ENCODE measurements around the gene KCNMA1.
A peak's percentile ranks its signal among the peaks of the same experiment; 100 is the strongest.
"Not testable (repeated sequence)": the region's sequence is repeated elsewhere in the genome, so short reads cannot be mapped to it uniquely, and the experiment has no call there.

KCNMA1 gene

GRCh38 chr10:77355844-77356243 is 281.8 kb downstream of the KCNMA1 start:
- no peak overlapping the region for H3K4me3 ChIP-seq (ENCODE audit: low read length)
- DNase-seq (ENCODE audit: low read depth, low spot score): no peak

DNA sequence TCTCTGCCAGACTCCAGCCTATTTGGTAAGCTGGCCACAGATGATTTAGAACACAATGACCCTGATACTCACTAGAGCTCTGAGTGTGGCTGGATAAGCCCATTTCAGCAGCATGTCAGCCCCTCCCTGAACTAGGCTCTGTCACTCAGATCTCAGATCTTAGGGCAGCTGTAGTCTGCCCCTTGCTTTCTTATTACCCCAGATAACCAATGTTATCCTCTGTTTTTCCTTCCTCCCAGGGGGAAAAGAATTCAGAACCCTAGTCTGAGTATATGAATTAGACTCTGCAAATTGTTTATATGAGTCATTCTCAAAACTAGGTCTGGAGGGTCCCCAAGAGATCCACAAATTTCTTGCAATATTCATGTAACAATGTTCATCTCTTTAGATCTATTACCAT is 286.2 kb downstream of the KCNMA1 start:
- no peak for DNase-seq (ENCODE audit: low read depth, low spot score)
- no peak overlapping the region for H3K4me3 ChIP-seq (ENCODE audit: low read length)

DNA sequence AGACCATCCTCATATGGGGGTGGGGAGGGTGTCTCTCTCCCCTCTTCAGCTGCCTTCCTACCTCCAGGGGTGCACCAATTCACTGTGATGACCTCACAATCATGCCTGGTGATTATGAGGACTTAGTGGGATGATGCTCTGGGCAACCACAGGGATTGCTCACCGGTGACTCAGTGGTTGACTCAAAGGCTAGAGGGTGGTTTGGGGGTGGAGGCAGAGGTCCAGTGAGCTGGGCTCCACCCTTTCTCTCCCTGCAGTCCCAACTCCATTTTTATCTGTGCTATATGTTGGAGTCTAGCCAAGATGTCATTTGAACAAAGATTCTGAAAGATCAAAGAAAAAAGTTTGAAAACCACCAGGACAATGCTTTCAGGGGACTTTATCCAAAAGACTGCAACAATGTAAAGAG is 286.9 kb downstream of the KCNMA1 start:
- no peak overlapping the region for H3K4me3 ChIP-seq (ENCODE audit: low read length)
- DNase-seq (ENCODE audit: low read depth, low spot score): no peak

DNA sequence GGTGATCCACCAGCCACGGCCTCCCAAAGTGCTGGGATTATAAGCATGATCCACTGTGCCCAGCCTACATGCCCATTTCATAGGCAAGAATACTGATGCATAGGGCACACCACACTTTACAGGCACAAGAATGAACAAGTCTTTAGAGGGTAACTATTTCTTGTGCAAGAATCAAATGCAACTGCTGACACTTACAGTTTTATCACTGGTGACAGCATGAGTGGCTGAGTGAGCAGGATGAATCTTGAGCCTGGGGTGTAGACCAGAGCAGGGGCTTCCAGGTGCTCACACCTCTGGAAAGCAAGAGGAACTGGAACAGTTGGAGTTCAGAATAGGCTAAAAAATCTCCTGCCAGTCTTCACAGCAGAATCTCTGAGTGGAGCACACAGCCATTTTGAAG is 287.5 kb downstream of the KCNMA1 start:
- no peak for DNase-seq (ENCODE audit: low read depth, low spot score)
- no peak overlapping the region for H3K4me3 ChIP-seq (ENCODE audit: low read length)

- no peak for DNase-seq (ENCODE audit: low read depth, low spot score)
- no peak overlapping the region for H3K4me3 ChIP-seq (ENCODE audit: low read length)
These were observed 288.4 kb downstream of the KCNMA1 start for GRCh38 chr10:77349226-77349625.

DNA sequence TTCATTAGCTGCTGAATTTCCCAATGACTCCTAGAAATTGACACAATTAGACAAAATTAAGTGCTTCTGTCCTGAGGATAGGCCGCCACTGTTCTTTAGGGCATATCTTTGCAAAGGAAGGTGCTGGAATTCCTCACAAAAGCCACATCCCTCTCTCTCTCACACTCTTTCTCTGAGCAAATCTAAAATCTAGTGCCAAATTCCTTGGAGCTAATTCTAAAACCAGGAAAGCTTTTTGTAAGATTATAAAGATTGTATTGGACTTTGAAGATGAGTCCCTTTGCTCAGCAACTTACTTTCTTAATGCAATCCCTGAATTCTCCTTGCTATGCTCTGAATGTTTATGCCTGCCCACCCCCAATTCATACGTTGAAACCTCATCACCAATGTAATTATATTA is 288.9 kb downstream of the KCNMA1 start:
- no peak for DNase-seq (ENCODE audit: low read depth, low spot score)
- no peak overlapping the region for H3K4me3 ChIP-seq (ENCODE audit: low read length)

DNA sequence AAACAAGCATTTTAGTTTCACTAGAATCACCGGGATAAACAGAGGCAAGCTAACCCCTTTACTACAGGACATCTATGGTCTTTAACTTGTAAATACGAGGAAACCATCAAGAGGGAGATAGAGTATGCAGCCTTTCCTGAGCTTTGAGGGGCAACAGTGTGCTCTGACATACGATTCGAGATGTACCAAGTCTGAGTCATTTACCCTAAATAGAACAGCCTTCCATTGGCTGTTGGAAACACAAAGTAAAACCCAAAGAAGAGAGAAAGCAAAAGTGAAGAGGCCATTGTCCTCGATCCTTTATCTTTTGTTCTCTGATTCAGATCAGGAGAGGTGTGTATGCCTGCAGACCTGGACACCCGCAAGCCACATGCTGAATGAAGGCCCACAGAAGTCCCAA is 289.5 kb downstream of the KCNMA1 start:
- H3K4me3 ChIP-seq (ENCODE audit: low read length): no peak overlapping the region
- no peak for DNase-seq (ENCODE audit: low read depth, low spot score)

DNA sequence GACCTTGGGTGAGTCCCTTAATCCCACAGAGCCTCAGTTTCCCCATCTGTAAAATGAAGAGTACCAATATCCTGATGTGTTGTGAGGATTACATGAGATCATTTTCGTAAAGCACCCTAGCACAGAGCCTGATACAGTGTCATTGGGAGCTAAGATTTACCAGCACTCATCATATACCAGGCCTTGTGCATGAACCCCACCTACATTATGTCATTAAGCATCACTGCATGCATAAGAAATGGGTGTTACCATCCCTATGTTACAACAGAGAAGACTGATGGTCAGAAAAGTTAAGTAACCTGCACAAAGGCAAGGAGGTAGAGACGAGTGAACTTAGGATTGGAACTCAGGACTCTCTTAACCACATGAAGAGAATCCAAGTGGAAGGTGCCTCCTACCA is 290.6 kb downstream of the KCNMA1 start:
- no peak overlapping the region for H3K4me3 ChIP-seq (ENCODE audit: low read length)
- no peak for DNase-seq (ENCODE audit: low read depth, low spot score)

DNA sequence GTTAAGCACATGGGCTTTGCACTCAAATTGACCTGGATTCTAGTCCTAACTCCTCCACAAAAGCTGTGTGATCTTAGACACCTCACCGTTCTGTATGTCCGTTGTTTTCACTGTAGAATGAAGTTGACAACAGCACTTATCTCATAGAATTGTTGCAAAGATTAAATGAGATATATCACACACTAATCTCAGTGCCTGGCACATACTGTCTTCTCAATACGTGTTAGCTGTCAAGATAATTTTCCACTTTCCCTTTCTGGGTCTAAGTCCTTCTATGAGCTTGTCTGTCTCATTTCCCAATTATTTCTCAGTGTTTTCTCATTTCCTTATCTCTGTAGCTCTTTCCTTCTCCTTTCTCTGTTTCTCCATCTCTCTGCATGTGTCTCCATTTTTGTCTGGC is 296.6 kb downstream of the KCNMA1 start:
- DNase-seq (ENCODE audit: low read depth, low spot score): no peak
- no peak overlapping the region for H3K4me3 ChIP-seq (ENCODE audit: low read length)

DNA sequence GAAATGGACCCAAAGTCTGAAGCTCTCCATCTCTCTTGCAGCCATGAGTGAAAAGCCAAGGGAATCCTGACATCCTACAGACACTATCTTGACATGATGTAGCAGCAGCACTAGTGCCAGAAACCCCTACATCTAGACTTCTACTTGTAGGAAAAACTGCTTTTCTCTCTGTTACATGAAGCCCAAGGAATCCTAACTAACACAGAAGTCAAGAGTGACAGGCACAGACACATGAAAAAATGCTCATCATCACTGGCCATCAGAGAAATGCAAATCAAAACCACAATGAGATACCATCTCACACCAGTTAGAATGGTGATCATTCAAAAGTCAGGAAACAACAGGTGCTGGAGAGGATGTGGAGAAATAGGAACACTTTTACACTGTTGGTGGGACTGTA is 297.7 kb downstream of the KCNMA1 start:
- not testable (repeated sequence) for DNase-seq (ENCODE audit: low read depth, low spot score); H3K4me3 ChIP-seq (ENCODE audit: low read length)

DNA sequence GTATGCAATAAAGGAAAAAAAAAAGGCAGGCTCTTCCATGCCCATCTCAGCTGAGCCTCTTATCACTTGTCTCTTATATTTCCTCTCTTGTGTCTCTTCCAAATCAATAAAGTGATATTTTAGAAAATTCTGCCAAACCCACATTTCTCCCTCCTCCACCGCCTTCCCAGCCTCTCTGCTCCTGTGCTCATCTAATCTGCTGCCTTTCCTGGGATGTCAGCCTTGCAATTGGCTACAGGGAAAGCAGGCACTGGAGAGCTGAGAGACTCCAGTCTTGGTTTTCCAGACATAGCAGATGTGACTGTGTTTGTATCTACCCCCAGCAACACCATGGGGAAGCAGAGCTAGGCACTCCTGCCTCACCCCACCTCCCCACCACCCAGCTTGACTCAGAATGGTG is 298.4 kb downstream of the KCNMA1 start:
- no peak overlapping the region for H3K4me3 ChIP-seq (ENCODE audit: low read length)
- no peak for DNase-seq (ENCODE audit: low read depth, low spot score)

- no peak for DNase-seq (ENCODE audit: low read depth, low spot score)
- H3K4me3 ChIP-seq (ENCODE audit: low read length): no peak overlapping the region
These were observed 299.5 kb downstream of the KCNMA1 start for GRCh38 chr10:77338143-77338542.

DNA sequence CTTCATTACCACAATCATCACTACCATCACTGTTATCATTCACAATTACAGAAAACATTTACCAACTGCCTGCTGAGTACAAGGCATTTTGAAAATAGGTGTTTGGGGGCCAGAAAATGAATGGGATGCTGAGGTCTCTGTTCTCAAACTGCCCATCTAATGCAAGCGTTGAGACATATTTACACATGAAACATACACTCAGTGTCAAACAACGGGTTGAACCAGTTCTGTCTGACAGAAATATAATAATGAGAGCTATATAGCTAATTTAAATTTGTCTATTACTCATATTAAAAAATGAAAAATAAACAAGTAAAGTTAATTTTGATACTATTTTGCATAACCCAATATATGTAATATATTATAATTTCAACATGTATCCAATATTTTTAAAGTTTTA is 303.1 kb downstream of the KCNMA1 start:
- no peak for DNase-seq (ENCODE audit: low read depth, low spot score)
- no peak overlapping the region for H3K4me3 ChIP-seq (ENCODE audit: low read length)

DNA sequence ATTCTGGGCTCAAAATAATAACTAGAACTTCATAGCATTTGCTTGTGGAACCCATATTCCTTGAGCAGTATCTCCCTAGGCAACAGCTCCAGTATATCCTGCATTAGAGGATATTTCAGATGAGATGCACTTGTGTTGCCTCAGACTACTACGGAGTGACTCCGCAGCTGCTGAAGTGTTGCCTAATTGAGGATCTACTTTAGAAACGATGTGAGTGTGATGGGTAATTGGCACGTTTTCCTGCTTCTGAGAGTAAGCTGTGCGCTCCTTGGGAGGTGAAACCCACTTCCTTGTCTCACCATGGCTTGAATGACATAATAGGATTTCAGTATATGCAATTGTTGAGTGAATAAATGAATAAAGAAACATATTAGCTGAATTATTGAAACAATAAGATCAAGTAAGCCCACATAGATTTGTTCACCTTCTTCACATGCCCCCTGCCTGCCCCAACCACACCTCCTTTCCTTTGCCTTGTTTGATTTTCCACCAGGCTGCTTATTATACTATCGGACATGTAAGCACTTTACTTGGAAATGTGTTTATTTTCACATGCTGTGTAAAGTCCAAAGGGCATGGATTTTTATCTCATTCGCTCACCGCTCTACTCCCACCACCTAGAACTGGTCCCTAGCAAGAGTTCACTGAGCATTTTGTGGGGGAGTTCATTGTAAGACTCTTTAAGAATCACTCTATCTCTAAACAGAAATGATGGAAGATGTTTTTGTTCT is 303.8 kb downstream of the KCNMA1 start:
- H3K4me3 ChIP-seq (ENCODE audit: low read length): no peak overlapping the region
- no peak for DNase-seq (ENCODE audit: low read depth, low spot score)

GRCh38 chr10:77332256-77332655 is 305.4 kb downstream of the KCNMA1 start:
- no peak for DNase-seq (ENCODE audit: low read depth, low spot score)
- no peak overlapping the region for H3K4me3 ChIP-seq (ENCODE audit: low read length)

- DNase-seq (ENCODE audit: low read depth, low spot score): peak; percentile 29
- H3K4me3 ChIP-seq (ENCODE audit: low read length): no peak overlapping the region
These were observed 309.3 kb downstream of the KCNMA1 start for GRCh38 chr10:77328272-77328816.

GRCh38 chr10:77325233-77325537 is 312.4 kb downstream of the KCNMA1 start:
- DNase-seq (ENCODE audit: low read depth, low spot score): no peak
- no peak overlapping the region for H3K4me3 ChIP-seq (ENCODE audit: low read length)

DNA sequence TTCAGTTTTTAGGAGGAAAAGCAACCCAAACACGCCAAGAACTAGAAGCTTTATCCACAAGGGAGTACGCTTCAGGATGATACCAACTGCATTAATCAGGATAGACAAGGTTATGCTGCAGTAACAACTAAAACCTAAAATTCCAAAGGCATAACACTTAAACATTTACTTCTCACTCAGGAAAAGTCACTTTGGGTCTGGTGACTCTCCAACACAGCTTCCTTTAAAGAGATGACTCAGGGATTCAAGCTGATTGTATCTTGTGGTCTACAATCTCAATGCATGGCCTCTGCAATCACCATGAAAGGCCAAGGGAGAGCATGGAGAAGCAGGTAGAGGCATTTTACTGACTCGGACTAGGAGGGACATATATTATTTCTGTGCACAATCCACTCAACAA is 315.8 kb downstream of the KCNMA1 start:
- no peak for DNase-seq (ENCODE audit: low read depth, low spot score)
- no peak overlapping the region for H3K4me3 ChIP-seq (ENCODE audit: low read length)

DNA sequence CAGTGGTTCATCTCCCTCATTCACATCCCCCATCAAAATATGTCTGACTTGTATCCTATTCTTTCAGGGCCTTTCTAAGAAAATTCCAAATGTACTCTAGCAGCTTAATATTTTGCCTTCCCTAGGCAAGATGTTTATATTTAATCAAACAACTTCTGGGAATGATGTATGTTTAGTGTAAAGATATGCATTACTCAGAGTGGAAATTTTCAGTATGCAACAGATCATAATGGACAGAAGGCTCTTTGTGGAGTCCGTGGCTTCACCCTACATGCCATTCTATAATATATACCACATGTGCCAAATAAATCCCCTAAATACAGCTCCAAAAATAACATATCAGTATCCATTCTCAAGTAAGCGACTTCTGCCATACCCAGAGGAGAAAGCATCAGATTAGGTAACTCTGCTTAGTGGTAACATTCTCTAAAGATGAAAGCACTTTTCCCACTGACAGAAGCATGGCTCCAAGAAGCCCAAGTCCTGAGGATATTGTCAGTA is 316.6 kb downstream of the KCNMA1 start:
- no peak overlapping the region for H3K4me3 ChIP-seq (ENCODE audit: low read length)
- DNase-seq (ENCODE audit: low read depth, low spot score): no peak

DNA sequence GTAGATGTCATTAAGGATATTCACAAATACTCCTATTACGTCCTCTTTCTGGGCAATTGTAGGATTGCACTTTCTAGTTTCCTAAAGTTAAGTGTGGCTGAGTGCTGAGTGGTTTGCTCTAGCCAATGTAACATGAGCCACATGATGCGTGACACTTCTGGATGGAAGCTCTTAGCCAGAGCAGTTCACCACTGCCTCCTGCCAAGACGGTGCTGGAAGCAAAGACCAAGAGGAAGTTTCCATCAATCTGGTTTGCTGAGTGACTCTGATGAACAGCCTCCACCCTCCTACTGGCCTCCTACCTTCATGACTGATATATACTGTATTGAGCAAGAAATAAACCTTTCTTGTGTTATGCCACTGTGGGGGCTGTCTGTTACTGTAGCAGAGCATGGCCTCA is 318.1 kb downstream of the KCNMA1 start:
- DNase-seq (ENCODE audit: low read depth, low spot score): no peak
- H3K4me3 ChIP-seq (ENCODE audit: low read length): no peak overlapping the region

DNA sequence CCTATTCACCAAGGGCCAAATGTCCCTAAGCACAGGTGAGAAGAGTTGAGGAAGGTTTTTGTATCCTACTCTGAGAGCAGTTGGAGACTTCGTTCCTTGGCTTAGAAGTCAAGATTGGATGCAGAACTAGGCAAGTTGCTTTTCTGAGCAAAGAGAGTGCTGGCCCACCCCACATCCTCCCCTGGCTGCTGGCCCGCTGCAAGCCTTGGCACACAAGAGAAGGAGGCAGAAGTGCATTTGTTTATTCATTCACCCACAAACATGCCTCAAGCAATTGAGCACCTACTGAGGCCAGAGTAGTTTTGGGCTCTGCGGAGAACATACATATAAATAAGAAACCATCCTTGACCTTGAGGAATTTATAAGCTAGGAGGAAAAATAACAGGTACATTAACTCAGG is 318.9 kb downstream of the KCNMA1 start:
- H3K4me3 ChIP-seq (ENCODE audit: low read length): no peak overlapping the region
- no peak for DNase-seq (ENCODE audit: low read depth, low spot score)

All from Jurkat, Clone E6-1 (cell line).